MM.1S (cell line): Measurements from ENCODE around the gene TBC1D2.

Experiments
- EZH2 ChIP-seq: fragments of 300-600 bp; sonication (generic); optimal IDR thresholded peaks from 2 replicates; pipeline ENCODE3; 2017; ENCODE audit warnings: low read depth, mild to moderate bottlenecking, antibody characterized with exemption, low read length, mixed read lengths
- EZH2phosphoT487 ChIP-seq: fragments of 300-600 bp; sonication (generic); IDR thresholded peaks from 2 replicates; pipeline ENCODE4 v1.6.1; 2018; ENCODE audit warnings: antibody characterized with exemption, low read length
- TF ChIP-seq, protein P1 (sequence below): fragments of 300-600 bp; sonication (generic); IDR thresholded peaks from 2 replicates; pipeline ENCODE4 v1.5.1; 2016; ENCODE audit warnings: antibody characterized with exemption, low read length, mixed read lengths

DNA sequence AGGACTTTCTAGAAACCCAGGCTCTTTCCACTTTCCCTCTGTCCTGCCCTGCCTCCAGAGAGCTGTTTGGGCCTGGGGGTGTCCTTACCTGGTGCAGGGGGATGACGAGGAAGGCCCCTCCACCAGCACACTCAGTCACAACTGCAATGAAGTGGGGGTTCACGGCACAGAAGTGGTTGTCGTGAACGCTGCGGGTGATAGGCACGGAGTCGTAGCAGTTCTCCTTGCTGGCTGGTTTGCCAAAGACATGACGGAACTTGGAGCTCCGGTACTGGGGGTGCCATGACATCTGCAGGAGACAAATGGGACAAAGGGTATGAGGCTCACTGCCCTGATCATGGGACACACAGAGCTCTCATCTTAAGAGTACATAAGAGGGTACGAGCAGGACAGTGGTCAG is 98.1 kb downstream of the TBC1D2 start:
- TF ChIP-seq, protein P1, sequence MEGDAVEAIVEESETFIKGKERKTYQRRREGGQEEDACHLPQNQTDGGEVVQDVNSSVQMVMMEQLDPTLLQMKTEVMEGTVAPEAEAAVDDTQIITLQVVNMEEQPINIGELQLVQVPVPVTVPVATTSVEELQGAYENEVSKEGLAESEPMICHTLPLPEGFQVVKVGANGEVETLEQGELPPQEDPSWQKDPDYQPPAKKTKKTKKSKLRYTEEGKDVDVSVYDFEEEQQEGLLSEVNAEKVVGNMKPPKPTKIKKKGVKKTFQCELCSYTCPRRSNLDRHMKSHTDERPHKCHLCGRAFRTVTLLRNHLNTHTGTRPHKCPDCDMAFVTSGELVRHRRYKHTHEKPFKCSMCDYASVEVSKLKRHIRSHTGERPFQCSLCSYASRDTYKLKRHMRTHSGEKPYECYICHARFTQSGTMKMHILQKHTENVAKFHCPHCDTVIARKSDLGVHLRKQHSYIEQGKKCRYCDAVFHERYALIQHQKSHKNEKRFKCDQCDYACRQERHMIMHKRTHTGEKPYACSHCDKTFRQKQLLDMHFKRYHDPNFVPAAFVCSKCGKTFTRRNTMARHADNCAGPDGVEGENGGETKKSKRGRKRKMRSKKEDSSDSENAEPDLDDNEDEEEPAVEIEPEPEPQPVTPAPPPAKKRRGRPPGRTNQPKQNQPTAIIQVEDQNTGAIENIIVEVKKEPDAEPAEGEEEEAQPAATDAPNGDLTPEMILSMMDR = no peak
- TF ChIP-seq EZH2phosphoT487 = no peak
- TF ChIP-seq EZH2 = no peak
